OCI-LY1 (cell line): ENCODE results near the gene WDFY4.

Source experiments
- H2AFZ ChIP-seq: fragments of 200-600 bp; sonication (generic), shearing (Covaris generic); 2 replicates; pipeline ENCODE4 v1.6.0; 2014; ENCODE audit warnings: antibody characterized with exemption, mild to moderate bottlenecking, low read length
- H3F3A ChIP-seq: fragments of 200-600 bp; sonication (generic), shearing (Covaris generic); 2 replicates; pipeline ENCODE4 v1.6.0; 2014; ENCODE audit warnings: mild to moderate bottlenecking, antibody characterized with exemption, low read length, moderate library complexity; ENCODE audit not compliant: insufficient read depth
- H3K27ac ChIP-seq: fragments of 200-600 bp; sonication (generic); 2 replicates; pipeline ENCODE4 v1.5.1; 2014; ENCODE audit warnings: low read length, mixed run types, mild to moderate bottlenecking, low read depth; ENCODE audit not compliant: poor library complexity, severe bottlenecking
- H3K27me3 ChIP-seq: fragments of 200-600 bp; sonication (generic); 2 replicates; pipeline ENCODE4 v1.6.0; 2014; ENCODE audit warnings: antibody characterized with exemption, mild to moderate bottlenecking, low read length, moderate library complexity; ENCODE audit not compliant: insufficient read depth
- H3K36me3 ChIP-seq: fragments of 200-600 bp; sonication (generic); 2 replicates; pipeline ENCODE4 v1.6.1; 2014; ENCODE audit warnings: mild to moderate bottlenecking, antibody characterized with exemption, low read length, moderate library complexity, mixed read lengths; ENCODE audit not compliant: insufficient read depth
- H3K4me1 ChIP-seq: fragments of 200-600 bp; sonication (generic); 2 replicates; pipeline ENCODE4 v1.5.1; 2014; ENCODE audit warnings: mild to moderate bottlenecking, low read length, moderate library complexity; ENCODE audit not compliant: insufficient read depth, severe bottlenecking
- H3K4me2 ChIP-seq: fragments of 200-600 bp; sonication (generic), shearing (Covaris generic); 2 replicates; pipeline ENCODE4 v1.6.1; 2014; ENCODE audit warnings: low read length
- H3K4me3 ChIP-seq: fragments of 200-600 bp; sonication (generic); 2 replicates; pipeline ENCODE4 v1.5.1; 2014; ENCODE audit warnings: low read length, low read depth, mild to moderate bottlenecking, mixed read lengths; ENCODE audit not compliant: poor library complexity, severe bottlenecking
- H3K79me2 ChIP-seq: fragments of 200-600 bp; shearing (Covaris generic); 2 replicates; pipeline ENCODE4 v1.6.1; 2016; ENCODE audit warnings: mixed run types, low read length, mixed read lengths; ENCODE audit not compliant: insufficient read depth
- H3K9ac ChIP-seq: fragments of 200-600 bp; sonication (generic), shearing (Covaris generic); 2 replicates; pipeline ENCODE4 v1.6.1; 2014; ENCODE audit warnings: mild to moderate bottlenecking, low read length, mixed read lengths
- H3K9me2 ChIP-seq: fragments of 200-600 bp; sonication (generic), shearing (Covaris generic); 2 replicates; pipeline ENCODE4 v1.6.1; 2014; ENCODE audit warnings: low read depth, mild to moderate bottlenecking, low read length, mixed read lengths
- H3K9me3 ChIP-seq: fragments of 200-600 bp; shearing (Covaris generic); 2 replicates; pipeline ENCODE4 v1.6.1; 2014; ENCODE audit warnings: low read length, mixed read lengths
- H4K20me1 ChIP-seq: fragments of 200-600 bp; sonication (generic), shearing (Covaris generic); 2 replicates; pipeline ENCODE4 v1.6.0; 2016; ENCODE audit warnings: mild to moderate bottlenecking, low read length; ENCODE audit not compliant: insufficient read depth
- CTCF ChIP-seq: fragments of 200-600 bp; sonication (generic), shearing (Covaris generic); IDR thresholded peaks from 2 replicates; pipeline ENCODE4 v1.5.1; 2017; ENCODE audit warnings: mild to moderate bottlenecking, antibody characterized with exemption, low read length, moderate library complexity, mixed read lengths
- EZH2 ChIP-seq: fragments of 200-600 bp; sonication (generic), shearing (Covaris generic); IDR thresholded peaks from 2 replicates; pipeline ENCODE4 v1.8.0; 2017; ENCODE audit warnings: borderline replicate concordance, mixed run types, mild to moderate bottlenecking, antibody characterized with exemption, low read length, moderate library complexity, mixed read lengths

The WDFY4 gene

GRCh38 chr10:49025347-49025983 lies 340.8 kb downstream of the WDFY4 start:
- Histone ChIP-seq H2AFZ (no peak overlapping the region), H3K9me3 (no peaks in the 10 kb centered on the region), H3K36me3 (no peaks in the 10 kb centered on the region), H3K9ac (no peak overlapping the region), H3K4me2 (no peak overlapping the region), H3K79me2 (no peaks in the 10 kb centered on the region), H3K27me3 (no peaks in the 10 kb centered on the region), H3K27ac (no peak overlapping the region), H3K4me3 (no peak overlapping the region), H3K4me1 (no peaks in the 10 kb centered on the region), H3K9me2 (no peaks in the 10 kb centered on the region), H4K20me1 (no peaks in the 10 kb centered on the region), H3F3A (no peaks in the 10 kb centered on the region)
- TF ChIP-seq CTCF (no peak), EZH2 (no peak)

- no peaks in the 10 kb centered on the region for H3K36me3 ChIP-seq
- H3K9me2 ChIP-seq: no peaks in the 10 kb centered on the region
- no peak overlapping the region for H3K9ac ChIP-seq
- no peak overlapping the region for H3K4me2 ChIP-seq
- no peaks in the 10 kb centered on the region for H4K20me1 ChIP-seq
- no peak overlapping the region for H2AFZ ChIP-seq
- no peaks in the 10 kb centered on the region for H3K79me2 ChIP-seq
- no peak overlapping the region for H3K4me3 ChIP-seq
- H3K27me3 ChIP-seq: no peaks in the 10 kb centered on the region
- H3K27ac ChIP-seq: no peak overlapping the region
- no peak for TF ChIP-seq EZH2
- TF ChIP-seq CTCF: no peak
- no peaks in the 10 kb centered on the region for H3F3A ChIP-seq
- H3K4me1 ChIP-seq: no peaks in the 10 kb centered on the region
- H3K9me3 ChIP-seq: no peaks in the 10 kb centered on the region
Observed at GRCh38 chr10:49028639-49029038, 344.0 kb downstream of the WDFY4 start.

GRCh38 chr10:49029666-49030065 lies 345.0 kb downstream of the WDFY4 start:
- Histone ChIP-seq H3K4me1 (no peaks in the 10 kb centered on the region), H4K20me1 (no peaks in the 10 kb centered on the region), H2AFZ (no peak overlapping the region), H3K27ac (no peak overlapping the region), H3K4me3 (no peak overlapping the region), H3K4me2 (no peak overlapping the region), H3F3A (no peaks in the 10 kb centered on the region), H3K79me2 (no peaks in the 10 kb centered on the region), H3K9me3 (no peaks in the 10 kb centered on the region), H3K9ac (no peak overlapping the region), H3K36me3 (no peaks in the 10 kb centered on the region), H3K9me2 (no peaks in the 10 kb centered on the region), H3K27me3 (no peaks in the 10 kb centered on the region)
- no peak for TF ChIP-seq EZH2
- TF ChIP-seq CTCF: no peak
